GOT3 (cell line): ENCODE results near the gene ZNF652.
"Not testable (repeated sequence)": the region's sequence is repeated elsewhere in the genome, so short reads cannot be mapped to it uniquely, and the experiment has no call there.

Source experiments
- DNase-seq: peaks from one replicate; lab custom pipeline; 2025; ENCODE audit warnings: mixed read lengths; lab: John Stamatoyannopoulos, UW

Gene ZNF652

GRCh38 chr17:49261540-49261939 is 100.5 kb downstream of the ZNF652 start:
- DNase-seq = not testable (repeated sequence)

GRCh38 chr17:49260817-49261291 is 101.2 kb downstream of the ZNF652 start:
- DNase-seq = no peak

- DNase-seq = peak; percentile 34
Observed at GRCh38 chr17:49260011-49260816, 101.8 kb downstream of the ZNF652 start.

GRCh38 chr17:49259663-49260010 is 102.4 kb downstream of the ZNF652 start:
- no peak for DNase-seq

GRCh38 chr17:49258394-49258793 is 103.7 kb downstream of the ZNF652 start:
- DNase-seq = no peak

- DNase-seq = no peak
Observed at GRCh38 chr17:49255125-49255524, 106.9 kb downstream of the ZNF652 start.

GRCh38 chr17:49254066-49254465 is 108.0 kb downstream of the ZNF652 start:
- no peak for DNase-seq

- no peak for DNase-seq
Observed at GRCh38 chr17:49252148-49252695, 109.8 kb downstream of the ZNF652 start.

GRCh38 chr17:49249890-49250522 is 112.0 kb downstream of the ZNF652 start:
- no peak for DNase-seq

GRCh38 chr17:49249292-49249794 is 112.7 kb downstream of the ZNF652 start:
- DNase-seq = no peak

- no peak for DNase-seq
Observed at GRCh38 chr17:49247944-49248343, 114.1 kb downstream of the ZNF652 start.

GRCh38 chr17:49244839-49245238 is 117.2 kb downstream of the ZNF652 start:
- DNase-seq = no peak
